WTC11 (cell line): ENCODE data around the gene SYNGR2. TPM values are rescaled to one million over a fixed set of nuclear protein-coding genes. Genes with fewer than 3 reads are reported as not detected.

Experiments
- ATAC-seq: fragments of 200-7000 bp; cut with Tn5 transposase; 2 replicates; pipeline ENCODE4 v1.10.0; 2021; ENCODE audit warnings: mild to moderate bottlenecking, moderate library complexity
- CTCF ChIA-PET: fragments of 300-600 bp; sonication (Branson Sonifier 250); formaldehyde crosslinking; loops from one replicate; lab custom pipeline; 2021; ENCODE audit warnings: antibody characterized with exemption; lab: Charles Lee
- POLR2A ChIA-PET: fragments of 350-600 bp; sonication (Branson Sonifier 250); formaldehyde crosslinking; loops from one replicate; lab custom pipeline; 2021; ENCODE audit warnings: antibody characterized with exemption; lab: Charles Lee
- DNase-seq: peaks from one replicate; pipeline ENCODE4 v3.0.0; 2021; ENCODE audit warnings: low spot score
- H3K27ac Mint-ChIP-seq: 2 replicates; pipeline ENCODE4 v1.8.0; 2021; ENCODE audit warnings: mixed read lengths
- H3K27me3 Mint-ChIP-seq: 2 replicates; pipeline ENCODE4 v1.8.0; 2021; ENCODE audit warnings: low read depth, mild to moderate bottlenecking, moderate library complexity, mixed read lengths
- H3K36me3 Mint-ChIP-seq: 2 replicates; pipeline ENCODE4 v1.8.0; 2021; ENCODE audit warnings: mixed read lengths
- H3K4me1 Mint-ChIP-seq: 2 replicates; pipeline ENCODE4 v1.8.0; 2022; ENCODE audit warnings: mixed read lengths
- H3K4me3 Mint-ChIP-seq: 2 replicates; pipeline ENCODE4 v1.8.0; 2021; ENCODE audit warnings: mild to moderate bottlenecking, moderate library complexity, mixed read lengths
- H3K9me3 Mint-ChIP-seq: 2 replicates; pipeline ENCODE4 v1.8.0; 2021; ENCODE audit warnings: mixed read lengths
- E2F4 ChIP-seq: sonication (generic); formaldehyde crosslinking; IDR thresholded peaks from 2 replicates; pipeline ENCODE4 v1.8.1; 2022; ENCODE audit warnings: low read depth, mild to moderate bottlenecking, moderate library complexity, missing genetic modification reagents, borderline replicate concordance
- ESRRA ChIP-seq: sonication (generic); formaldehyde crosslinking; IDR thresholded peaks from 2 replicates; pipeline ENCODE4 v1.8.1; 2022; ENCODE audit warnings: mild to moderate bottlenecking, missing genetic modification reagents, borderline replicate concordance
- NR3C1 ChIP-seq: sonication (generic); formaldehyde crosslinking; conservative IDR thresholded peaks from 2 replicates; pipeline ENCODE4 v1.8.1; 2023; ENCODE audit warnings: low read depth, mild to moderate bottlenecking, missing genetic modification reagents
- PREB ChIP-seq: sonication (generic); formaldehyde crosslinking; IDR thresholded peaks from 2 replicates; pipeline ENCODE4 v1.8.1; 2022; ENCODE audit warnings: mild to moderate bottlenecking, missing genetic modification reagents, moderate library complexity, borderline replicate concordance
- SMAD3 ChIP-seq: sonication (generic); formaldehyde crosslinking; IDR thresholded peaks from 2 replicates; pipeline ENCODE4 v1.8.0; 2022; ENCODE audit warnings: missing genetic modification reagents, mild to moderate bottlenecking, borderline replicate concordance
- SMAD4 ChIP-seq: sonication (generic); formaldehyde crosslinking; IDR thresholded peaks from 2 replicates; pipeline ENCODE4 v1.8.0; 2022; ENCODE audit warnings: mild to moderate bottlenecking, missing genetic modification reagents
- ZNF121 ChIP-seq: sonication (generic); formaldehyde crosslinking; IDR thresholded peaks from 2 replicates; pipeline ENCODE4 v1.8.0; 2023; ENCODE audit warnings: missing genetic modification reagents
- total RNA-seq: library from RNA; stranded (reverse); gene quantifications from 3 replicates; pipeline ENCODE4 v1.2.3, GENCODE V29; 2021
- TF ChIP-seq, protein P1 (sequence below): sonication (generic); formaldehyde crosslinking; IDR thresholded peaks from 2 replicates; pipeline ENCODE4 v1.8.1; 2023; ENCODE audit warnings: mild to moderate bottlenecking, moderate library complexity, missing genetic modification reagents

The SYNGR2 gene
- total RNA-seq, 1 experiment from 2014 or later, result 47.7 TPM

- Mint-ChIP-seq H3K36me3 (peaks cover 14% of the 10 kb centered on the region), H3K4me1 (peaks cover 17% of the 10 kb centered on the region)
These were observed 43.1 kb upstream of the SYNGR2 start for GRCh38 chr17:78125138-78125913.

DNA sequence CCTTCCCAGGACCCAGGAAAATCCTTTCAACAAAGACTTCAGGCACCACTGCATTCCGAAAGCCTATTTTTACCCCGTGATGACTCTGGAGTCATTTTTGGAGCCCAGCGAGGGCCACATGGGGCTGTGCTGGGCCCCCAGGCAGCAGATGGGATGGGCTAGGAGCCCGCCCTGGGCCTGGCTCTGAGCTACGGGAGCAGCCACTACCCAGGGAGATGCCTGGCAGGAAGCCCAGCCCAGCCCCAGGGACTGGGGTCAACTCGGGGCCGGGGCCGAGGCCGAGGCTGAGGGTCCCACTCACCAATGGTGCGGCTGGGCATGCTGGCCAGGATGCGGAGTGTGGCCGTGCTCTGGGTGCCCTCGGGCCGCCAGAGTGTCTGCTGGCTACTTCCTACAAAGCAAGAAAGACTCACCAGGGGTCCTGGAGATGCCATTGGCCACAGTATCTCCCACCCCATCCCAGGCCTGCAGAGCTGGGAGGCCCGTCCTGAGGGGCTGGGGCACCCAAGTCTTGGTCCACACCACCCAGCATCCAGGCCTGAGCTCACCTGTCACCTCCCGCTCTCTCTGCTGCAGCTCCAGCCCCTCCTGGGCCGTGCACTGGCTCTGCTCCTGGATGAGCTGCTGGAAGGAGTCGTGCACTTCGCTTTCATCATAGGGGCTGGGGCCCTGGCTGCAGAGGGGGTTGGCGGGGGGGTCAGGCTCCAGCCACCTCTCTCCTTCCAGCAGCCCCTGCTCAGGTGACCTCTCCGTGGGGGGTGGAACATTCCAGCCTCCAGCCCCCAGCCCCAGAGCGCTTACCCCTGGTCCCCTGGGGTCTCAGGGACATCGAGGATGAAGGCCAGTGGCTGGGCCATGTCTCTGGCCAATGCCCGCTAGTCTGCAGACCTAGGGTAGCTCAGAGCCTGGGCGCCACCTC lies 42.1 kb upstream of the SYNGR2 start:
- POLR2A ChIA-PET, result no interaction called here
- Mint-ChIP-seq H3K4me3 (no peak overlapping the region), H3K27me3 (peaks cover 4% of the 10 kb centered on the region; the same call in 1 of the 2 replicates), H3K9me3 (no peaks in the 10 kb centered on the region), H3K27ac (peak overlapping the region; percentile 60; the same call in 1 of the 2 replicates), H3K4me1 (peaks cover 26% of the 10 kb centered on the region), H3K36me3 (peaks cover 14% of the 10 kb centered on the region)
- TF ChIP-seq SMAD4 (CRISPR knock-in tag), result no peak
- TF ChIP-seq, protein P1, sequence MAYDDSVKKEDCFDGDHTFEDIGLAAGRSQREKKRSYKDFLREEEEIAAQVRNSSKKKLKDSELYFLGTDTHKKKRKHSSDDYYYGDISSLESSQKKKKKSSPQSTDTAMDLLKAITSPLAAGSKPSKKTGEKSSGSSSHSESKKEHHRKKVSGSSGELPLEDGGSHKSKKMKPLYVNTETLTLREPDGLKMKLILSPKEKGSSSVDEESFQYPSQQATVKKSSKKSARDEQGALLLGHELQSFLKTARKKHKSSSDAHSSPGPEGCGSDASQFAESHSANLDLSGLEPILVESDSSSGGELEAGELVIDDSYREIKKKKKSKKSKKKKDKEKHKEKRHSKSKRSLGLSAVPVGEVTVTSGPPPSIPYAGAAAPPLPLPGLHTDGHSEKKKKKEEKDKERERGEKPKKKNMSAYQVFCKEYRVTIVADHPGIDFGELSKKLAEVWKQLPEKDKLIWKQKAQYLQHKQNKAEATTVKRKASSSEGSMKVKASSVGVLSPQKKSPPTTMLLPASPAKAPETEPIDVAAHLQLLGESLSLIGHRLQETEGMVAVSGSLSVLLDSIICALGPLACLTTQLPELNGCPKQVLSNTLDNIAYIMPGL (CRISPR knock-in tag), result 0 out of 2 replicates have a peak, but pooled peaks have one; percentile 28
- DNase-seq, result no peak
- CTCF ChIA-PET, result interaction anchor here (1.0 to 4.6 kb wide), 3 partner anchors 13 to 50 kb away, joined by 3 to 65 read pairs (median 3); no protein-coding TSS in a partner anchor
- no peak for ATAC-seq

More at GRCh38 chr17:78125138-78125913, 43.1 kb upstream of the SYNGR2 start:
- POLR2A ChIA-PET, result no interaction called here
- ATAC-seq (no peak), DNase-seq (no peak)
- Mint-ChIP-seq H3K27me3 (no peaks in the 10 kb centered on the region), H3K4me3 (no peak overlapping the region), H3K9me3 (no peaks in the 10 kb centered on the region), H3K27ac (no peak overlapping the region)
- CTCF ChIA-PET, result interaction anchor here (1.4 to 1.6 kb wide), 2 partner anchors 11 to 12 kb away, joined by 3 to 4 read pairs; no protein-coding TSS in a partner anchor
- TF ChIP-seq E2F4 (0 out of 2 replicates have a peak, but pooled peaks have one; percentile 32), ESRRA (no peak), ZNF121 (CRISPR knock-in tag) (no peak)

DNA sequence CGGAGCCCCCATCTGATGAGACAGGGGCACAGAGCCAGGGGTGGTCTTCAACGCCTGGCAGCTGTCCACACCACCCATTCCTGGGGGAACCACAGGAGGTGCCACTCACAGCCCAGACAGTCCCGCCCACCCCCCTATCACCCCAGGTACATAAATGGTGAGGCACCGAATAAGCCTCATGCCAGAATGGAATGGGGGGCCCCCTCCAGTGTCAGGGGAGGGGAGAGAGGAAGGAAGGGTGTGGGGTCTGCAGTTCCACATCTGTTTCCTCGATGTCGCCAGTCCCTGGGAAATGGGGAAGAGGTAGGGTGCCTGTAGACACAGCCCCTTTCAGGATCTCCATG lies 41.5 kb upstream of the SYNGR2 start:
- no peak for DNase-seq
- POLR2A ChIA-PET, result interaction anchor here (1.1 kb wide), 1 partner anchor 60 kb away, joined by 4 read pairs; the partner anchor contains the start of genes AFMID and TK1
- Mint-ChIP-seq H3K27me3 (peaks cover 4% of the 10 kb centered on the region; the same call in 1 of the 2 replicates), H3K4me1 (peaks cover 26% of the 10 kb centered on the region), H3K36me3 (peaks cover 14% of the 10 kb centered on the region), H3K9me3 (no peaks in the 10 kb centered on the region), H3K27ac (no peak overlapping the region), H3K4me3 (peak overlapping the region; percentile 80)
- TF ChIP-seq SMAD3 (CRISPR knock-in tag) (no peak), PREB (CRISPR knock-in tag) (no peak), NR3C1 (CRISPR knock-in tag) (no peak)
- TF ChIP-seq, protein P1 (CRISPR knock-in tag), result no peak
- CTCF ChIA-PET, result interaction anchor here (1.0 to 4.6 kb wide), 5 partner anchors 13 to 50 kb away, joined by 3 to 65 read pairs (median 4); no protein-coding TSS in a partner anchor
- ATAC-seq, result no peak
